SK-N-SH treated with all-trans-retinoic acid at 6 μM for 48 hours (cell line): ENCODE data around the gene GINS1.

ENCODE experiments used
- ATAC-seq: fragments of 200-7000 bp; cut with Tn5 transposase; 3 replicates; pipeline ENCODE4 v1.9.1; 2020; ENCODE audit warnings: mild to moderate bottlenecking, moderate library complexity
- ARNTL ChIP-seq: fragments of 450-650 bp; formaldehyde crosslinking; IDR thresholded peaks from 2 replicates; pipeline ENCODE4 v1.5.0; 2020; ENCODE audit warnings: low read depth, mild to moderate bottlenecking, moderate library complexity, borderline replicate concordance
- BACH2 ChIP-seq: fragments of 250-450 bp; sonication (Bioruptor Pico); IDR thresholded peaks from 2 replicates; pipeline ENCODE4 v1.9.0; 2021; ENCODE audit warnings: mild to moderate bottlenecking, borderline replicate concordance
- CSDC2 ChIP-seq: fragments of 250-450 bp; sonication (Bioruptor Pico); IDR thresholded peaks from 2 replicates; pipeline ENCODE4 v1.5.0; 2020; ENCODE audit warnings: mild to moderate bottlenecking, moderate library complexity
- GLIS3 ChIP-seq: fragments of 250-450 bp; sonication (Bioruptor Pico); IDR thresholded peaks from 2 replicates; pipeline ENCODE4 v1.5.0; 2020; ENCODE audit warnings: mild to moderate bottlenecking, moderate library complexity
- ISL1 ChIP-seq: fragments of 250-450 bp; sonication (Bioruptor Pico); IDR thresholded peaks from 2 replicates; pipeline ENCODE4 v2.1.2; 2022; ENCODE audit warnings: mild to moderate bottlenecking, moderate library complexity
- OSR1 ChIP-seq: fragments of 250-450 bp; sonication (Bioruptor Pico); IDR thresholded peaks from 2 replicates; pipeline ENCODE4 v1.8.0; 2022; ENCODE audit warnings: moderate library complexity, mild to moderate bottlenecking, inconsistent platforms
- PPARA ChIP-seq: fragments of 250-450 bp; sonication (Bioruptor Pico); IDR thresholded peaks from 2 replicates; pipeline ENCODE4 v1.5.0; 2020; ENCODE audit warnings: mild to moderate bottlenecking, borderline replicate concordance
- RARB ChIP-seq: fragments of 250-450 bp; sonication (Bioruptor Pico); IDR thresholded peaks from 2 replicates; pipeline ENCODE4 v1.8.0; 2021; ENCODE audit warnings: mild to moderate bottlenecking, moderate library complexity
- SNAI2 ChIP-seq: fragments of 250-450 bp; sonication (Bioruptor Pico); IDR thresholded peaks from 2 replicates; pipeline ENCODE4 v1.5.0; 2020; ENCODE audit warnings: mild to moderate bottlenecking, moderate library complexity
- TCF4 ChIP-seq: fragments of 250-450 bp; sonication (Bioruptor Pico); IDR thresholded peaks from 2 replicates; pipeline ENCODE4 v1.8.0; 2021; ENCODE audit warnings: mild to moderate bottlenecking, moderate library complexity, borderline replicate concordance
- TOX ChIP-seq: fragments of 250-450 bp; sonication (Bioruptor Pico); IDR thresholded peaks from 2 replicates; pipeline ENCODE4 v1.8.0; 2021; ENCODE audit warnings: mild to moderate bottlenecking, moderate library complexity, borderline replicate concordance
- ZC3H10 ChIP-seq: fragments of 250-450 bp; sonication (Bioruptor Pico); IDR thresholded peaks from 2 replicates; pipeline ENCODE4 v1.5.1; 2021; ENCODE audit warnings: mild to moderate bottlenecking, moderate library complexity
- ZFP3 ChIP-seq: fragments of 250-450 bp; sonication (Bioruptor Pico); IDR thresholded peaks from 2 replicates; pipeline ENCODE4 v1.5.0; 2020; ENCODE audit warnings: mild to moderate bottlenecking, moderate library complexity
- ZFP30 ChIP-seq: fragments of 450-650 bp; formaldehyde crosslinking; IDR thresholded peaks from 2 replicates; pipeline ENCODE4 v1.5.0; 2022; ENCODE audit warnings: mild to moderate bottlenecking, moderate library complexity
- ZNF565 ChIP-seq: fragments of 450-650 bp; formaldehyde crosslinking; conservative IDR thresholded peaks from 2 replicates; pipeline ENCODE4 v1.5.0; 2020; ENCODE audit warnings: low read depth, mild to moderate bottlenecking, moderate library complexity
- ZNF70 ChIP-seq: fragments of 450-650 bp; formaldehyde crosslinking; IDR thresholded peaks from 2 replicates; pipeline ENCODE4 v1.5.0; 2020; ENCODE audit warnings: mild to moderate bottlenecking, moderate library complexity
- ZNF8 ChIP-seq: fragments of 450-650 bp; formaldehyde crosslinking; IDR thresholded peaks from 2 replicates; pipeline ENCODE4 v1.5.0; 2020; ENCODE audit warnings: mild to moderate bottlenecking, moderate library complexity
- TF ChIP-seq, protein P1 (sequence below): fragments of 250-450 bp; sonication (Bioruptor Pico); IDR thresholded peaks from 2 replicates; pipeline ENCODE4 v1.5.1; 2020; ENCODE audit warnings: low read depth, mild to moderate bottlenecking, moderate library complexity
- TF ChIP-seq, protein P2 (sequence below): fragments of 250-450 bp; sonication (Bioruptor Pico); IDR thresholded peaks from 2 replicates; pipeline ENCODE4 v1.5.1; 2021; ENCODE audit warnings: mild to moderate bottlenecking, moderate library complexity
- TF ChIP-seq, protein P3 (sequence below): fragments of 250-450 bp; sonication (Bioruptor Pico); IDR thresholded peaks from 2 replicates; pipeline ENCODE4 v1.5.0; 2020; ENCODE audit warnings: mild to moderate bottlenecking, moderate library complexity
- TF ChIP-seq, protein P4 (sequence below): fragments of 250-450 bp; sonication (Bioruptor Pico); IDR thresholded peaks from 2 replicates; pipeline ENCODE4 v1.8.0; 2020; ENCODE audit warnings: mild to moderate bottlenecking, moderate library complexity, borderline replicate concordance
- TF ChIP-seq, protein P5 (sequence below): fragments of 250-450 bp; sonication (Bioruptor Pico); IDR thresholded peaks from 2 replicates; pipeline ENCODE4 v1.8.0; 2021; ENCODE audit warnings: low read depth, mild to moderate bottlenecking, moderate library complexity, borderline replicate concordance

The GINS1 gene

DNA sequence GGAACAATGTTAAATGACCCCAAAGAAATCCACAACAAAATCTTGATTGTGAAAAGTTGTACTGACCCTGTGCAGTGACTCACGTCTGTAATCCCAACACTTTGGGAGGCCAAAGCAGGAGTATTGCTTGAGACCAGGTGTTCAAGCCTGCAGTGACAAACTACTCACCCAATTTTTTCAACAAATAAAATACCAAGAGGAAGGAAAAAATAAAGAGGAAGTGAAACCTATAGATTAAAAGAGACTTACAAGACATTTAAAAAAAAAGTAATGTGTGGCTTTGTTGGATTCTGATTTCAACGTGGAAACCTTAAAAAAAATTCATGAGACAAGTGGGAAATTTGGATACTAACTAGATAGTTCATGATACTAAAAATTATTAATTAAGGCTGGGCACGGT, 31.9 kb downstream of the GINS1 start:
- ATAC-seq = no peak
- no peak for TF ChIP-seq ZC3H10 (CRISPR knock-in tag)
- no peak for TF ChIP-seq ZNF565 (CRISPR knock-in tag)
- TF ChIP-seq CSDC2 (CRISPR knock-in tag) = no peak
- TF ChIP-seq, protein P1, sequence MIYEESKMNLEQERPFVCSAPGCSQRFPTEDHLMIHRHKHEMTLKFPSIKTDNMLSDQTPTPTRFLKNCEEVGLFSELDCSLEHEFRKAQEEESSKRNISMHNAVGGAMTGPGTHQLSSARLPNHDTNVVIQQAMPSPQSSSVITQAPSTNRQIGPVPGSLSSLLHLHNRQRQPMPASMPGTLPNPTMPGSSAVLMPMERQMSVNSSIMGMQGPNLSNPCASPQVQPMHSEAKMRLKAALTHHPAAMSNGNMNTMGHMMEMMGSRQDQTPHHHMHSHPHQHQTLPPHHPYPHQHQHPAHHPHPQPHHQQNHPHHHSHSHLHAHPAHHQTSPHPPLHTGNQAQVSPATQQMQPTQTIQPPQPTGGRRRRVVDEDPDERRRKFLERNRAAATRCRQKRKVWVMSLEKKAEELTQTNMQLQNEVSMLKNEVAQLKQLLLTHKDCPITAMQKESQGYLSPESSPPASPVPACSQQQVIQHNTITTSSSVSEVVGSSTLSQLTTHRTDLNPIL (CRISPR knock-in tag) = no peak

DNA sequence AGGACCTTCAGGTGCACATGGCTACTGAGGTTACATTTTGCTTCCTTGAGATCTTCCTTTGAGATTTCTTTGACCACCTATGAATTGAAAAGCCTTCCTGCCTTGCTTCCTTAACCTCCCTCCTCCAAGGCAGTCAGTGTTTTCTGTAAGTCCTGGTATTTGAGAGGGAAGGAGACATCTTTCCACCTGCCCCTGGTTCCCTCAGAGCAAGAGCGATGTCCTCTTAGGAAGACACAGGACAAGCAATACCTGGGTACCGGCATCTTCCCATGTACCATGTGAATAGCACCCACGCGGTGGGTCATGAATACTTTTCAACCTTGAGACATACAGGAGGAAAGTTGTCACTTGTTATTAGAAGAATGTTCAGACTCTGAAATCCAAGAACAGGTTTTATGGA, 37.1 kb downstream of the GINS1 start:
- TF ChIP-seq, protein P2, sequence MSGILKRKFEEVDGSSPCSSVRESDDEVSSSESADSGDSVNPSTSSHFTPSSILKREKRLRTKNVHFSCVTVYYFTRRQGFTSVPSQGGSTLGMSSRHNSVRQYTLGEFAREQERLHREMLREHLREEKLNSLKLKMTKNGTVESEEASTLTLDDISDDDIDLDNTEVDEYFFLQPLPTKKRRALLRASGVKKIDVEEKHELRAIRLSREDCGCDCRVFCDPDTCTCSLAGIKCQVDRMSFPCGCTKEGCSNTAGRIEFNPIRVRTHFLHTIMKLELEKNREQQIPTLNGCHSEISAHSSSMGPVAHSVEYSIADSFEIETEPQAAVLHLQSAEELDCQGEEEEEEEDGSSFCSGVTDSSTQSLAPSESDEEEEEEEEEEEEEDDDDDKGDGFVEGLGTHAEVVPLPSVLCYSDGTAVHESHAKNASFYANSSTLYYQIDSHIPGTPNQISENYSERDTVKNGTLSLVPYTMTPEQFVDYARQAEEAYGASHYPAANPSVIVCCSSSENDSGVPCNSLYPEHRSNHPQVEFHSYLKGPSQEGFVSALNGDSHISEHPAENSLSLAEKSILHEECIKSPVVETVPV (CRISPR knock-in tag) = no peak
- TF ChIP-seq, protein P3, sequence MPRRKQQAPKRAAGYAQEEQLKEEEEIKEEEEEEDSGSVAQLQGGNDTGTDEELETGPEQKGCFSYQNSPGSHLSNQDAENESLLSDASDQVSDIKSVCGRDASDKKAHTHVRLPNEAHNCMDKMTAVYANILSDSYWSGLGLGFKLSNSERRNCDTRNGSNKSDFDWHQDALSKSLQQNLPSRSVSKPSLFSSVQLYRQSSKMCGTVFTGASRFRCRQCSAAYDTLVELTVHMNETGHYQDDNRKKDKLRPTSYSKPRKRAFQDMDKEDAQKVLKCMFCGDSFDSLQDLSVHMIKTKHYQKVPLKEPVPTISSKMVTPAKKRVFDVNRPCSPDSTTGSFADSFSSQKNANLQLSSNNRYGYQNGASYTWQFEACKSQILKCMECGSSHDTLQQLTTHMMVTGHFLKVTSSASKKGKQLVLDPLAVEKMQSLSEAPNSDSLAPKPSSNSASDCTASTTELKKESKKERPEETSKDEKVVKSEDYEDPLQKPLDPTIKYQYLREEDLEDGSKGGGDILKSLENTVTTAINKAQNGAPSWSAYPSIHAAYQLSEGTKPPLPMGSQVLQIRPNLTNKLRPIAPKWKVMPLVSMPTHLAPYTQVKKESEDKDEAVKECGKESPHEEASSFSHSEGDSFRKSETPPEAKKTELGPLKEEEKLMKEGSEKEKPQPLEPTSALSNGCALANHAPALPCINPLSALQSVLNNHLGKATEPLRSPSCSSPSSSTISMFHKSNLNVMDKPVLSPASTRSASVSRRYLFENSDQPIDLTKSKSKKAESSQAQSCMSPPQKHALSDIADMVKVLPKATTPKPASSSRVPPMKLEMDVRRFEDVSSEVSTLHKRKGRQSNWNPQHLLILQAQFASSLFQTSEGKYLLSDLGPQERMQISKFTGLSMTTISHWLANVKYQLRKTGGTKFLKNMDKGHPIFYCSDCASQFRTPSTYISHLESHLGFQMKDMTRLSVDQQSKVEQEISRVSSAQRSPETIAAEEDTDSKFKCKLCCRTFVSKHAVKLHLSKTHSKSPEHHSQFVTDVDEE (CRISPR knock-in tag) = no peak
- no peak for TF ChIP-seq ZFP30
- no peak for ATAC-seq

DNA sequence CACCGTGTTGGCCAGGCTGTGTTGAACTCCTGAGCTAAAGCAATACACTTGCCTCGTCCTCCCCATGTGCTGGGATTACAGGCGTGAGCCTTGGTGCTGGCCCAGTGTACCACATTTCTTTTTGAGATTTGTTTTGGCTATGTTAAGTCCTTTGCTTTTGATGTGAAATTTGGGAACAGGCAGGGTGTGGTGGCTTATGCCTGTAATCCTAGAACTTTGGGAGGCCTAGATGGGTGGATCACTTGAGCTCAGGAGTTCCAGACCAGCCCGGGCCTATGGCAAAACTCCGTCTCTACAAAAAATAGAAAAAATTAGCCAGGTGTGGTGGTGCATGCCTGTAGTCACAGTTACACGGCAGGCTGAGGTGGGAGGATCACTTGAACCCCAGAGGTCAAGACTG, 40.2 kb downstream of the GINS1 start:
- ATAC-seq = no peak
- TF ChIP-seq, protein P2 (CRISPR knock-in tag) = no peak
- no peak for TF ChIP-seq RARB (CRISPR knock-in tag)
- no peak for TF ChIP-seq ZNF565 (CRISPR knock-in tag)
- TF ChIP-seq TCF4 (CRISPR knock-in tag) = no peak
- no peak for TF ChIP-seq TOX (CRISPR knock-in tag)
- TF ChIP-seq, protein P4, sequence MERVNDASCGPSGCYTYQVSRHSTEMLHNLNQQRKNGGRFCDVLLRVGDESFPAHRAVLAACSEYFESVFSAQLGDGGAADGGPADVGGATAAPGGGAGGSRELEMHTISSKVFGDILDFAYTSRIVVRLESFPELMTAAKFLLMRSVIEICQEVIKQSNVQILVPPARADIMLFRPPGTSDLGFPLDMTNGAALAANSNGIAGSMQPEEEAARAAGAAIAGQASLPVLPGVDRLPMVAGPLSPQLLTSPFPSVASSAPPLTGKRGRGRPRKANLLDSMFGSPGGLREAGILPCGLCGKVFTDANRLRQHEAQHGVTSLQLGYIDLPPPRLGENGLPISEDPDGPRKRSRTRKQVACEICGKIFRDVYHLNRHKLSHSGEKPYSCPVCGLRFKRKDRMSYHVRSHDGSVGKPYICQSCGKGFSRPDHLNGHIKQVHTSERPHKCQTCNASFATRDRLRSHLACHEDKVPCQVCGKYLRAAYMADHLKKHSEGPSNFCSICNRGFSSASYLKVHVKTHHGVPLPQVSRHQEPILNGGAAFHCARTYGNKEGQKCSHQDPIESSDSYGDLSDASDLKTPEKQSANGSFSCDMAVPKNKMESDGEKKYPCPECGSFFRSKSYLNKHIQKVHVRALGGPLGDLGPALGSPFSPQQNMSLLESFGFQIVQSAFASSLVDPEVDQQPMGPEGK (CRISPR knock-in tag) = no peak
- no peak for TF ChIP-seq SNAI2
- no peak for TF ChIP-seq OSR1 (CRISPR knock-in tag)
- no peak for TF ChIP-seq ZFP30

DNA sequence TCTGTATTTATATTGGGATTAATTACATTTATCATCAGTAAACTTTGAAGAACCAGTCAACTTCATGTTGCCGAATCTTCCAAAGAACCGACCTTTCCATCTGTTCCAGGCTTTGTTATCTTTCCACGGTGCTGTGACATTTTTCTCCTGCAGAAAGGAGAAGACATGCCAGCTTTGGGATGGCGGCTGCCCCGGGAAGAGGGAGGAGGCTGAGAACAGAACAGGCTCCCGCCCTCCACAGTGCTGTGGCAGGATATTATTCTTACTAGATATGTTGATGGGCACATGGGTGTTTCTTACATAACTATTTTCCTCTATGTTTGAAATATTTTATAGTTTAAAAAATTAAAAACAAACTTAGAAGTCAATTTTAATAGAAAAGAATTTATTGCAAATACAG, 44.9 kb downstream of the GINS1 start:
- no peak for TF ChIP-seq BACH2 (CRISPR knock-in tag)
- TF ChIP-seq, protein P5, sequence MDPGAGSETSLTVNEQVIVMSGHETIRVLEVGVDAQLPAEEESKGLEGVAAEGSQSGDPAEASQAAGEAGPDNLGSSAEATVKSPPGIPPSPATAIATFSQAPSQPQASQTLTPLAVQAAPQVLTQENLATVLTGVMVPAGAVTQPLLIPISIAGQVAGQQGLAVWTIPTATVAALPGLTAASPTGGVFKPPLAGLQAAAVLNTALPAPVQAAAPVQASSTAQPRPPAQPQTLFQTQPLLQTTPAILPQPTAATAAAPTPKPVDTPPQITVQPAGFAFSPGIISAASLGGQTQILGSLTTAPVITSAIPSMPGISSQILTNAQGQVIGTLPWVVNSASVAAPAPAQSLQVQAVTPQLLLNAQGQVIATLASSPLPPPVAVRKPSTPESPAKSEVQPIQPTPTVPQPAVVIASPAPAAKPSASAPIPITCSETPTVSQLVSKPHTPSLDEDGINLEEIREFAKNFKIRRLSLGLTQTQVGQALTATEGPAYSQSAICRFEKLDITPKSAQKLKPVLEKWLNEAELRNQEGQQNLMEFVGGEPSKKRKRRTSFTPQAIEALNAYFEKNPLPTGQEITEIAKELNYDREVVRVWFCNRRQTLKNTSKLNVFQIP (CRISPR knock-in tag) = no peak
- no peak for TF ChIP-seq OSR1 (CRISPR knock-in tag)
- no peak for TF ChIP-seq ZC3H10 (CRISPR knock-in tag)
- no peak for TF ChIP-seq SNAI2
- TF ChIP-seq ZNF70 (CRISPR knock-in tag) = no peak
- no peak for TF ChIP-seq ZNF565 (CRISPR knock-in tag)
- TF ChIP-seq ZNF8 (CRISPR knock-in tag) = no peak
- no peak for TF ChIP-seq GLIS3 (CRISPR knock-in tag)
- no peak for TF ChIP-seq PPARA (CRISPR knock-in tag)
- TF ChIP-seq TOX (CRISPR knock-in tag) = no peak
- TF ChIP-seq ZFP30 = no peak
- TF ChIP-seq CSDC2 (CRISPR knock-in tag) = no peak
- TF ChIP-seq, protein P4 (CRISPR knock-in tag) = no peak
- TF ChIP-seq RARB (CRISPR knock-in tag) = no peak
- TF ChIP-seq ISL1 (CRISPR knock-in tag) = no peak
- no peak for TF ChIP-seq ZFP3
- no peak for TF ChIP-seq ARNTL (CRISPR knock-in tag)
- no peak for ATAC-seq
